PFSK-1 (cell line): Measurements from ENCODE around the gene ATXN7L1.

ENCODE experiments used
- FOXP2 ChIP-seq: optimal IDR thresholded peaks from 2 replicates; pipeline ENCODE3; 2011; ENCODE audit warnings: borderline replicate concordance, control low read depth, inconsistent platforms; ENCODE audit not compliant: insufficient read depth; ENCODE audit errors: extremely low read length, extremely low read depth
- POLR2AphosphoS5 ChIP-seq: IDR thresholded peaks from 2 replicates; pipeline ENCODE4 v1.6.1; 2012; ENCODE audit warnings: low read depth, mild to moderate bottlenecking, control low read depth, low read length, moderate library complexity
- REST ChIP-seq, 2 experiments: IDR thresholded peaks; 2 replicates each; pipeline versions ENCODE4 v1.6.1 to v1.8.0; 2011 to 2012; ENCODE audit warnings: low read depth in 2 of 2, low read length in 2 of 2, control low read depth in 1 of 2, inconsistent platforms in 1 of 2, mild to moderate bottlenecking in 1 of 2, moderate library complexity in 1 of 2; ENCODE audit not compliant: insufficient read depth in 1 of 2
- SIN3A ChIP-seq: IDR thresholded peaks from 2 replicates; pipeline ENCODE4 v1.6.1; 2012; ENCODE audit warnings: mild to moderate bottlenecking, low read length, moderate library complexity, borderline replicate concordance; ENCODE audit not compliant: insufficient read depth
- TAF1 ChIP-seq: IDR thresholded peaks from 2 replicates; pipeline ENCODE4 v1.6.1; 2012; ENCODE audit warnings: low read length, control low read depth, borderline replicate concordance; ENCODE audit not compliant: insufficient read depth

ATXN7L1 gene

GRCh38 chr7:105862770-105863169 is 13.6 kb downstream of the ATXN7L1 start:
- TF ChIP-seq FOXP2, result no peak
- TF ChIP-seq REST (IDR thresholded peaks at IDR 0.05; ENCODE audit: insufficient read depth in 1 of 2, low read depth in 2 of 2, low read length in 2 of 2), result no peak
- no peak for TF ChIP-seq POLR2AphosphoS5
- TF ChIP-seq SIN3A, result no peak
- no peak for TF ChIP-seq TAF1

GRCh38 chr7:105862276-105862675 is 14.1 kb downstream of the ATXN7L1 start:
- no peak for TF ChIP-seq SIN3A
- no peak for TF ChIP-seq POLR2AphosphoS5
- no peak for TF ChIP-seq REST (IDR thresholded peaks at IDR 0.05; ENCODE audit: insufficient read depth in 1 of 2, low read depth in 2 of 2, low read length in 2 of 2)
- no peak for TF ChIP-seq TAF1
- no peak for TF ChIP-seq FOXP2

- TF ChIP-seq SIN3A (no peak), TAF1 (no peak), REST (IDR thresholded peaks at IDR 0.05; ENCODE audit: insufficient read depth in 1 of 2, low read depth in 2 of 2, low read length in 2 of 2) (no peak), FOXP2 (no peak), POLR2AphosphoS5 (no peak)
Measured at GRCh38 chr7:105861224-105861623, 15.2 kb downstream of the ATXN7L1 start.

GRCh38 chr7:105860793-105861192 is 15.6 kb downstream of the ATXN7L1 start:
- TF ChIP-seq POLR2AphosphoS5 (no peak), FOXP2 (no peak), TAF1 (no peak), REST (IDR thresholded peaks at IDR 0.05; ENCODE audit: insufficient read depth in 1 of 2, low read depth in 2 of 2, low read length in 2 of 2) (no peak), SIN3A (no peak)
